Measurements from ENCODE around the gene DSCAML1. TPM values are rescaled to one million over a fixed set of nuclear protein-coding genes. Genes with fewer than 3 reads are reported as not detected.
"Not testable (repeated sequence)": the region's sequence is repeated elsewhere in the genome, so short reads cannot be mapped to it uniquely, and the experiment has no call there.

Gene DSCAML1
- total RNA-seq, 1 experiment from 2014 or later: not detected

DNA sequence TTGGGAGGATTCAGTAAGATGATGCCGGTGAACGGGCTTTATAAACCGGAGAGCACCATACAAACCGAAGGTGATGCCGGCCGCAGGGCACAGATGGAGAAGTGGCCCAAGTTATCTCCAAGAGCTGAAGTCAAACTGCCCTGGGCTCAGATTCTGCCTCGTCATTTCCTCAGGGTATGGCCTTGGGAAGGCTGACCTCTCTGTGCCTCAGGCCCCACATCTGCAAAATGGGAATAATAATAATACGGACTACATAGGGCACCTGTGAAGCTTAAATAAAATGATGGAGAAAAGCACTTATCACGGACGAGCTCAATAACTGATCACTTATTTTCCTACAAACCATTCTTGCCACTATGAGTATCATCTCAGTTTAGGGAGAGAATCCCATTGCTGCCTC, 29.9 kb downstream of the DSCAML1 start:
- DNase-seq (ENCODE audit: low spot score): no peak

DNA sequence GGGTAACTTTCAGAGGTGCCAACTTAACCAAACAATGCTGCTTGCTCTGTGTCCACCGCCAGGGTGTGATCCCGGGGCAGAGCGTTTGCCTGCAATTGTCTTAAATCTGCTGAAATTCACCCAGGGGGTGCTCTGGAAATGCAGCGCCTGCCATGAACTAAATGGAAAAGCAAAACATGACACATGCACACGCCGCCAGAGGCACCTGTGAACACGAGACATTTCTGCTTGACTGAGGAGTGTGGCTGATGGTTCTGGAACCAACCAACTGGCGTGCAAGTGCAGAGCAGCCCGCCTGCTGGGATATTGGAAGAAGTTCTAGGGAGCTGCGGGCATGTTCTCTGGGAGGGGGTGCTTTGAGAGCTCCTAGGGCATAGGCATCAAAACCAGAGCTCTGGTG, 30.4 kb downstream of the DSCAML1 start:
- DNase-seq (ENCODE audit: low spot score): peak; percentile 88

More for the DNA sequence above, 29.9 kb downstream of the DSCAML1 start:
- in situ Hi-C loops (cut with HindIII; ENCODE audit: low sequenced_read_pairs): no loop called here

DNA sequence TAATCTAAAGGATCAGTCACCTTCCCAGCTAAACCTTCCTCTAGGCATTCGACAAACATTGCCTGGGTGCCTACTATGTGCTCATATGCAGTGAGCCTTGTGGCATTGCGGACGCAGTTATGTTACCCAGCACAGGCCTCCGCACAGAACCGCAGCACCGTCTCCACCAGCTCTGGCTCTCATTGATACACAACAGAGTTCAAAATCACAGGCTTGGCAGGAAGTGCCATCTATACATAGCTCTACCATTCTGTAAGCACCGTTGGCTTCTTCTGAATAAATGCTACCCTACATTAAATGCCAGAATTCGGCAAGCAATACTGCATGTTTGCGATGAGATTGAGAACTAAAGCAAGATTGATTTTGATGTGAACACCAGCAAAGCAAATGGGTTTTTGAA, 31.0 kb downstream of the DSCAML1 start:
- DNase-seq (ENCODE audit: low spot score): no peak
- in situ Hi-C loops (cut with HindIII; ENCODE audit: low sequenced_read_pairs): no loop called here

More for the DNA sequence above, 30.4 kb downstream of the DSCAML1 start:
- in situ Hi-C loops (cut with HindIII; ENCODE audit: low sequenced_read_pairs): no loop called here

DNA sequence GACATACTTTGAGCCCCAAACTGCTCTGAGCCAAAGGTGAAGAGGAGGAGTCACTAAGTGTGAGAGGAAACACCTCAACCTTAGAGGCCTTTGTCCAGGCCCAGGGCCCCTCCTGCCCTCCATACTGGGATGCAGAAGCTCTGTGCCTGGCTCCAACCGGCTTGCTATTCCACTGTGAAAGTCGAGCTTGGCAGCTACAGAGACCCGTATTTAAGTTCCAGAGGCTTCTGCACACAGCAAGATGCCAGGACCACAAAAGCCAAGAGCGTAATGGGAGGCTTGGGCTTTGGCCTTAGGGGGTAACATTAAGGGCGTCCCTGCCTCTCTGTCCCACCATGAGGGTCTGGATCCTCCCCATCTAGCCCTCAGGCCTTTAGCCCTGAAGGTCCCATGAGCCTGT, 31.9 kb downstream of the DSCAML1 start:
- in situ Hi-C loops (cut with HindIII; ENCODE audit: low sequenced_read_pairs): no loop called here
- DNase-seq (ENCODE audit: low spot score): no peak

DNA sequence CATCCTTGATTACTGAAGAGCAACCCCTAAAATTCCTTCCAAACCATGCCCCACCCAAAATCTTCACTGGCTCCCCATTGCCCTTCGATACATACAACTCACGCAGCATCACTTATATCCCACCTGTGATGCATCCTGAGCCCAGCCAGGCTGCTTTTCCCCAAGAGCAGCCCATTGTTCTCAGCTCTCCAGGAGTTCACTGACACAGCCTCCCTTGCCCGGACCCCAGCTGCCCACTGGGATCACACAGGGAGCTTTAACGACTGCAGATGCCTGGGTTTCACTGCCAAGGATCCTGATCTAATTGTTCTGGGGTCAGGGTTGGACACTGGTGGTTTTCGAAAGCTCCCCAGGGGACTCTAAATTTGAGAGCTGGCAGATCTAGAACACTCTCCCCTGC, 33.6 kb downstream of the DSCAML1 start:
- in situ Hi-C loops (cut with HindIII; ENCODE audit: low sequenced_read_pairs); DNase-seq (ENCODE audit: low spot score): not testable (repeated sequence)

DNA sequence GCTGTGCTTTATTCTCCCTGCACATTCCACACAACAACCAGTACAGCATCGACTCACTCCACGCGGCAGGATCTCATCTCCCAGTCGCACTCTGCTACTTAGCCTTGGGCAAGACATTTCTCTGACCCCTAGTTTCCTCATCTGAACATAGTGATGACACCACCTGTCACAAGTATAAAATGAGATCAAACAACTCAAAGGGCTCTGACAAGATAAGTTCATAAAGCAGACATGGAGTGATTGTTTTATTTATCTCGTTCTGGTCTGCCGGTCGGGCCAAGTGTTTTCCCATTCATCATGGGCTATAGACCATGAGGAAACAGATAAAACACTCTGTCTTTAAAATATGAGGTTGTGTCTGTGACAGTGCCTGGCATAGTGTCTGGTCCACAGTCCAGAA, 35.0 kb downstream of the DSCAML1 start:
- DNase-seq (ENCODE audit: low spot score): no peak
- in situ Hi-C loops (cut with HindIII; ENCODE audit: low sequenced_read_pairs): no loop called here

DNA sequence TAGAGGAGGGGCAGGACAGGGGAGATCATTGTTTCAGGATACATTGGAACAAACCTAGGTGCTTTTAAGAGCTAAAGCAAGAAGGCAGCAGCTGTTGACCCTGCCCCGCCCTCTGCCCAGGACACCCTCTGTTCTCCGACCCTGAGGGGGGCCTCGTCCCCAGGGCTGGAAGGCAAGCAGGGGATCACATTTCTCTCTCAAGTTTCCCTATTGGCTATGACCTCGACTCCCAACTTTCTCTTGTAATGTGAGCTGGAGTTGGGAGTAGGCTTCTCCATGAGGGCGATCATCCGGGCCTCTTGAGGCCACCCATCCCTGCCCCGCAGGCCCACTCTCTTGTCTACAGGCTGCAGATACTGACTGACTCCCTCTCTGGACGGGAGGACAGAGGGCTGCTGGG, 37.7 kb downstream of the DSCAML1 start:
- in situ Hi-C loops (cut with HindIII; ENCODE audit: low sequenced_read_pairs): no loop called here

DNA sequence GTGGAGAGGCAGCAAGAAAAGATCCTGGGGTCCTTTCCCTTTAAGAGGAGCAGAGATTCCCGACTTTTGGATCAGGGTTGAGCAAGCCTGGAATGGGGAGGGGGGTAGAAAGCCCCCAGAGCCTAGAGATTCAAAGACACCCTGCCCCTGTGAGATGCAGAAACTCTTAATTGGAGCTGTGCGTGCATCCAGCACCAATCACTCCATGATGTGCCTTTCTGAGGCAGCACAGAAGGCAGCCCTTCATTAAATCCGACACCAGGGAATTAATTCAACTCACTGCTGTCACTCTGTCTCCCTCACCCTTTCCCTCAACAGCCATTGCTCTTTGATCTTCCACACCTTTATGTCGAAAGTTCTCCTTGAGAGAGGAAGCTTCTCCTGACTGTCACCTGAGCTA, 43.0 kb downstream of the DSCAML1 start:
- in situ Hi-C loops (cut with HindIII; ENCODE audit: low sequenced_read_pairs): no loop called here
- DNase-seq (ENCODE audit: low spot score): no peak

More for the DNA sequence above, 37.7 kb downstream of the DSCAML1 start:
- no peak for DNase-seq (ENCODE audit: low spot score)

DNA sequence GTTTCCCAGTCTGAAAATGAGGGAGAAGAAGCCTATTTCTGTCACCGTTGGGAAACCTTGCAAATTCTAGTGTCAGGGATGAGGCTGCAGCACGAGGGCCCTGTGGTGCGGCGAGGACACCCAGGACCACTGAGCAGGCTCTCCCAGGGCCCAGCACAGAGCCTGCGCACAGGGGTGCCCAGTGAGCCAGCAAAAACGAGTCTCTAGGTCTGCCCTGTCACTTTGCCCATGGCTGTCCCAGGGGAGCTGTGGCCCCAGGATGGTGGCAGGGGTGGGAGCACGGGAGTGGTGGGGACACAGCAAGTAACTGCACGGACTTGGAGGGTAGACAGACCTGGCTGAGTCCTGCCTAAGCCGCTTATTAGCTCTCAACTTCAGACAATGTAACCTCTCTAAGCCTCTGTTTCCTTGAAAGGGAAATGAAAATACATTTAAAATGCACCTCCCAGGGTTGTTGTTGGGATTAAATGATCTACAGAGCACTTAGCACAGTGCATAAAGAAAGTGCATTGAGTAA, 44.2 kb downstream of the DSCAML1 start:
- DNase-seq (ENCODE audit: low spot score): no peak
- in situ Hi-C loops (cut with HindIII; ENCODE audit: low sequenced_read_pairs): no loop called here

DNA sequence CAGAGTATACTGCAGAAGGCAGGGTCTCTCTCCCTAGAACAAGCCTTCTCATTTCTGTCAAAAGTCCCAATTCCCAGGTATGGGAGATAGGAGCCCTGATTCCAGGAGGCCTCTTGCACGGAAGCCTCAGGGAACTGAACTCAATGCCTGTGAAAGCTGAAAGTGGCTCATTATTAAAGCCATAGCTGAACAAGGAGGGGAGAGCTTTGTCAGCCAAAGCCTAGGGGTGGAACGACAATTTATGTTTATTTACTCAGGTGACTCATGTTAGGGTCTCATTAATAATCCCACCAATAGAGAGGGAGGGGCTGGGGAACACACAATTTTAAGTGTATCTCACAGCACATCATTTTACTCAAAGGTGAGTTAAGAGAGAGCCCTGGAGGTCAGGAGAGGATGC, 44.9 kb downstream of the DSCAML1 start:
- no peak for DNase-seq (ENCODE audit: low spot score)
- in situ Hi-C loops (cut with HindIII; ENCODE audit: low sequenced_read_pairs): no loop called here

DNA sequence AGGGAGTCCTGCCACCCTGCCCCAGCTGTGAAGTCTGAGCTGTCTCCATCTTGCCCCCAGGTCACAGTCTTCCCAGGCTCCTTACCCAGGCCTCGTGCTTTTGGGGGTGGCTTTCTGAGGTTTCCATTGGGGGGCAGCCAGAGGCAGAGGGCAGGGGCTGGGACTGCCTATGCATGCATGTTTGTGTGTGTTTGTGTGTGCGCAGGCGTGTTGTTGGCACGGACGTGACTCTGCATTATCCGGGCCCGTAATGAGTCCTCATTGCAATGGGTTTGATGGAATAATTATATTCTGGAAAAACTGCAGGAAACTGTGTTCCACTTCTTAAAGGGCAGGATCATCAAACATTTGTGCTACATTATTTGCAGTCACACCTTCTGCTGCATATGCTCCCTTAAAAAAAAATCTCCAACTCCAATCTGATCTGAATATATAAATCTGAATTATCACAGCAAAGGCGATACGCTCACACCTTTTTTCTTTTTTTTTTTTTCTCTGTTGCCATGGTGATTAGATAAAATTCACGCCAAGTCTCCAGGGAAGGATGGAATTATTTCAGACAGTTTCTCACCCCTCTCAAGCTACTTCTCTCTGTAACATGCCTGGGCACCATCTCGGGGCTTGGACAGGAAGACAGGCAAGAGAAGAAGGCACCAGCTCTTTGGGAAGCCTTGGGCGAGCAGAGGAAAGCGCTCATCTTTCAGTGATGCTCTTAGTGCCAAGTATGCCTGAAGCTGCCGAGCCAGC, 45.9 kb downstream of the DSCAML1 start:
- peak; percentile 34 for DNase-seq (ENCODE audit: low spot score)
- in situ Hi-C loops (cut with HindIII; ENCODE audit: low sequenced_read_pairs): no loop called here

DNA sequence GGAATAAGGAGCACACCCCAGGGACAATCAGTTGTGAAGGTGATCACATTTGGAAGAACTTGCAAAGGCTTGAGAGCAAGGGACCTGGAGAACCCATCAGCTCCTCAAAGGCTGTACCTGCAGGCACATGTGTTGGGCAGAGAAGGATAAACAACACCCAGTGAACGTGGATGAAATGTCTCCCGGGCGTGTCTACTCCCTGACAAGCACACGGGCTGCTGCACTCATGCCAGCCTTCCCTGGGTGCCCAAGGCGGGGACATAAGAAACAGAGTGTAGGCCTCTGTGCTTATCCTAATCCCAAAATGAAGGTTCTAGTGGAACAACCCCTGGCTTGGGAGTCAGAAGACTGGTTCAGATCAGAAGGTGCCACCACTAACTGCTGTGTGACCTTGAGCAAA, 46.7 kb downstream of the DSCAML1 start:
- in situ Hi-C loops (cut with HindIII; ENCODE audit: low sequenced_read_pairs): no loop called here

DNA sequence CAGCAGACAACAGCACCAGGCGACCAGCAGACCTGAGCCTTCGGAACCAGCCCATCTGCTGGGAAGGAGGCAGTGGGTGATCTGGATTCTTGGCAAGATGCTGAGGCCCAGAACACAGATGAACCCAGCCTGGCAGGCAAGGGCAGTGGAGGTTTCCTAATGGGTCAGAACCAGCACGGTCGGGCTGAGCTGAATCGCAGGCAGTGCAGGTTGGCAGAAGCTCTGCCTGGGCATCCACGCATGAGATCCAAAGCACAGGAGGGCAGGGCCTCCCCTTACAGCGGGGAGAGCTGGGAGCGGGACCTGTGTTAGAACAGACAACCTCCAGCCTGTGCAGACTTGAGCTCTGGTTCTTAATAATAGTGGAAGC, 47.5 kb downstream of the DSCAML1 start:
- in situ Hi-C loops (cut with HindIII; ENCODE audit: low sequenced_read_pairs): no loop called here
- DNase-seq (ENCODE audit: low spot score): peak; percentile 81

More for the DNA sequence above, 46.7 kb downstream of the DSCAML1 start:
- DNase-seq (ENCODE audit: low spot score): peak; percentile 15

DNA sequence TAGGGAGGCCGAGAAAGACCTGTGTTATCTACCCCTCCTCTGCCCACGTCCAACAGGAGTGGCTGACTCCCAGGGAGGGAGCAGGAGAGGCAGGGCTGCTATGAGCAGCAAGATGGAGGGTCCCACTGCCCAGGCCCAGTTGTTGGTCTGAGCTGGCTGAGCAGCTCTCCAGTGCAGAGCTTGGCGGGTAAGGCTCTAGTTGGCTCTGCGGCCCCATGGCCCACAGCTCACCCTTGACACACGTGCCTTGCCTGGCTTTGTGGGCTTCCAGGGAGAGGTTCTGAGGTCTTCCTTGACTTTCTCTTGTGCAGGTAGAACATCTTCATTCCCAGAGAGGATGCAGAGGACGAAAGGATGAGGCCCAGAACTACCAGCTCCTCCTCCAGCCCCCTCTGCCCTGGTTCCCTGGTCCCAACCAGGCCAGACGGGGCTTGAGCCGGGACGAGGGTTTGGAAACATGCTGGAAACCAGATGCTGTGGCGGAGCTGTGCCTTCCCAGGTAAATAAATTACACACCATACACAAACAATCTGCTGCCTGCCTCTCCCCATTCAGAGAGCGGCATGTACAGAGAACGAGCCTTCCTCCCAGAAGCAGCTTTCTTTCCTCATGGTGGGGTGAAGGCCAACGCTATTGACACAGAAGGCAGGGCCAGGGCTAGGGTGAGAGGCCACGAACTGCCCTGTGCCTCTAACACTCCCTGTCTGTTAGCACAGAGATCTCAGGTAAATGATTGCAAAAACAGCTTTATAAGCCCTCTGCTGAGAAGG, 48.1 kb downstream of the DSCAML1 start:
- DNase-seq (ENCODE audit: low spot score): no peak
- in situ Hi-C loops (cut with HindIII; ENCODE audit: low sequenced_read_pairs): no loop called here

DNA sequence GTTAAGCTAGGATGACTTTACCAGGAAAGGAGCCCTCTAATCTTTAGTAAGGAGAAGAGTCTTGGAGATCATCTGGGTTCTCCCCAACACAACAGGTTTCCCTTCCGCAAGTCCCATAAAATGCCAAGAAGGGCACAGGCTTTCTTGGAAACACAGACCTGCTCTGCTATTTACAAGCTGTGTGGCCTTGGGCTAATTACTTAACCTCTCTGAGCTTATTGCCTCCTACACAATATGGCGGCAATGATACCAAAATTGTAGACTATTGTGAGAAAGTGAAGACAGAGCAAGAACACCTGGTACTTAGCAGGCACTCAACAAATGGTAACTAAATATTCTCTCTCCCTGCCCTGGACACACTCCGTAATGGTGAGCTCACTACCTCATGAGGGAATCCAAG, 49.1 kb downstream of the DSCAML1 start:
- no peak for DNase-seq (ENCODE audit: low spot score)
- in situ Hi-C loops (cut with HindIII; ENCODE audit: low sequenced_read_pairs): no loop called here

DNA sequence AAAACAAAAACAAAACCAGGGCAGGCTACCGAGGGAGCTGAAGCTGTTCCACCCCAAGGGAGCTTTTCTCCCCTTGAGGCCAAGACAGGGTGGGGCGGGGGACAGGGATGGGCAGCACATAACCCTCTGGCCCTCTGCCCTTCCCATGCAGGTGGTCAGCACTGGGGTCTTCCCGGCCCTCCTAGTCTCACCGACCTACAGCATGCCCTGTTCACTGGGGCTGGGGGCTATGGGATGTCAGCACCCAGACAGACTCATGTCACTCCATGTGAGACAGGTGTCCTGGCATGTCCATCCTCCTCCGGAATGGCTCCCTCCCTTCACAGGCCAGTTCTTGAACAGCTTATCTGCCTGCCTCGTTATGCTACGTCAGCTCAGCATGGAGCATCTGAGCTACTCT, 51.7 kb downstream of the DSCAML1 start:
- no peak for DNase-seq (ENCODE audit: low spot score)
- in situ Hi-C loops (cut with HindIII; ENCODE audit: low sequenced_read_pairs): no loop called here

DNA sequence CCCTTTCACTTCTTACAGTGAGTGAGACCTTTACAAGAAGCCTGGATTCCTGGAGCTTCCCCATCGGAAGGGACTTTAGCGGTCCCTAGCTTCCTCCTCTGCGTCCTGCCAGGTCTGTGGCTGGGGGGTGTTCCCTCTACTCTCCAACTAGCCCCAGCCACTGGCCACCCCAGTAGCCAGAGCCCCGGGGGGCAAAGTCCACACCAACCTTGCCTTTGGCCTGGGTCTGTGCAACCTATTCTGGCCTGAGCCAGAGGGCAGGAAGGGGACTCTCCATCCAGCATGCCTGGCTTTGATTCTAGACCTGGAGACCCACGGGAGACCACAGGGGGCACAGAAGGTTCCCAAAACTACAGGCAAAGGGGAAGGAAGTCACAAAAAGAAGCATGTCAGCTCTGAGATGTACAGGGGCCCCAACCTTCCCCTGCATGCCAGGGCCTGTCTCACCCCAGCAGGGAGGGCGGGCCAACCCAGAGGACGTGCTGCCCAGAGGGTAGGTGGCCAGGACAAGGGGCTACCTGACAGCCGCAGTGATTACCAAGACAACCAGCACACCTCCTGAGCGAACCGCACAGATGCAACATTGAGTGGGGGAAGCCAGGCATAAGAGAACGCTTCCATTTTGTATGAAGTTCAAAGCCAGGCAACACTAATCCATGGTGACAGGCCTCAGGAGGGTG, 52.4 kb downstream of the DSCAML1 start:
- in situ Hi-C loops (cut with HindIII; ENCODE audit: low sequenced_read_pairs): no loop called here
- no peak for DNase-seq (ENCODE audit: low spot score)

DNA sequence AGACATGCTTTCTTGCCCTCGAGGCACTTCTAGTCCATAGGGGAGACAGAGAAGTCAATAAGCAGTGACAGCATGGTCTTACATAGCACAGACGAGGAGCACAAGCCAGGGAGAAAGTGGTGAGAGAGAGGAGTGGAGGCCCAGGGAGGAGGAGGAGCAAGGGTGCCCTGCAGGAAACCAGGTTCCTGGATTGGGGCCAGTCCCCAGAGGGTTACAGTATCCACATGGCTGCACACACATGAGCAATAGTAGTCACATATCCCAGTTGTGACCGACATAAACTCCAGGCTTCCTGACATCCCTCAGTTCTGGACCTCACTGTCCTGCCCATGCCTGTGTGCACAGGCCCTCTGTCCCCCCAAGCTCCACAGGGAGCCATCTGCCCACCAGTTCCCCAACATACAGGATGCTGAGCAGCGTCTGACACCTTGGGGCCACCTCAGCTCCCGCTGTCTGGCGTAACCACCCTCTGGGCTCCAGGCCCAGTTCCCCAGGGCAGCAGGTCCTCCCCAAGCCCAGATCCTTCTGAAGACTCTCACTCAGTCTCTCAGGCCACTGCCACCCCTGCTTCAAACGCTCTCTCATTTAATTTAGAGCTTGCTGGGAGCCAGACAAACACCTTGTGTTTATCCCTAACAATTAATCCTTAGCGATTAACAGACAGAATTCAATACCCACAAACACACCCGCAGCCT, 53.7 kb downstream of the DSCAML1 start:
- in situ Hi-C loops (cut with HindIII; ENCODE audit: low sequenced_read_pairs): no loop called here
- DNase-seq (ENCODE audit: low spot score): no peak

DNA sequence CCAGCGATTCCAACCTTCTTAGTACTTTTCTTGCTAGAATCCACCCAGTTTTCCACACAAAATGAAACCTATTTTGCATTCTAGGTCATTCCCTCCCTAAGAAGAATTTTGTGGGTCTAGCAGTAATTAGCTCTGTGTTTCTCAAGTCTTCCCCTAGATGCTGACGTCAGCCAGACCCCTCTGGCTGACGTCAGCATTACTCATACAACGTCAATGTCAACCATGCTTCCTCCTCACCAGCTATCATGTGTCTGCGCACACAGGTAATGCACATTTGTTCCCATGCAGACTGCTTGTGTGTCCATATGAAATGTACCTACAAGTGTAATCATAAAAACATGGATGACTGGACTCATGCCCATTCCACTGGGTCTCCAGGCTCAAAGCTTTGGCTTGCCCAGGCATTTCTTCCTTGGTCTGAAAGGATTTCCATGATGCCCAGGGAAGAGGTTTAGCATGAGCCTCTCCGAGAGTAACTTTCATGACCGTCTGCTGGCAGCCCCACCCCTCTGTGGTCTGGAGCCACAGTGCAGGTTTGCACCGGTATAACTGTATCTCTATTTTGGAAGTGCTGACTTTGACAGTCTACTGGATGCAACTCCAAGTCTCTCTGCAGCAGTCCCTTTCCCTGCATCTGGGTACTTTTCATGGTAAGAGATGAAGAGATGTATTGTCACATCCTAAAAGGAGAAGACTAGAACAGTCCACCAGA, 58.6 kb downstream of the DSCAML1 start:
- in situ Hi-C loops (cut with HindIII; ENCODE audit: low sequenced_read_pairs): no loop called here
- DNase-seq (ENCODE audit: low spot score): no peak
